ENCODE data around the gene IGDCC3.

The IGDCC3 gene

DNA sequence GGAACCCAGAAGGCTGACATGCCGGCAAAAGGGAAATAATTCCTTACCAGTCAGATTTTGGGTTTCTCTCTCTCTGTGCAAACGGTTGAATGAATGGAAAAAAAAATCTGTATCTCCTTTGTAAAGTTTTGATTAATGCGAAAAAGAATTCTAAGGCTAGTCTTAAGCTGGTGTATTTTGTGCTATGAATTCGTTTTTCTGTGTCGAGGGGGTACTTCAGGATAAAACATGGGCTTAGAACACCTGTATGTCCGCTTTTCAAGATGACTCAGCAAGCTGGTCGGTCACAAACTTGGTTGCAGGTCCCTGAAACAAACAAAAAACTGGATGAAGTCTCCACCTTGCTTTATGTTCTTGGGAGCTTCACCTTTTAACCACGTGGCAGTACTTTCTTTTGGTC lies 28.5 kb downstream of the IGDCC3 start:
- TF ChIP-seq, protein P1, sequence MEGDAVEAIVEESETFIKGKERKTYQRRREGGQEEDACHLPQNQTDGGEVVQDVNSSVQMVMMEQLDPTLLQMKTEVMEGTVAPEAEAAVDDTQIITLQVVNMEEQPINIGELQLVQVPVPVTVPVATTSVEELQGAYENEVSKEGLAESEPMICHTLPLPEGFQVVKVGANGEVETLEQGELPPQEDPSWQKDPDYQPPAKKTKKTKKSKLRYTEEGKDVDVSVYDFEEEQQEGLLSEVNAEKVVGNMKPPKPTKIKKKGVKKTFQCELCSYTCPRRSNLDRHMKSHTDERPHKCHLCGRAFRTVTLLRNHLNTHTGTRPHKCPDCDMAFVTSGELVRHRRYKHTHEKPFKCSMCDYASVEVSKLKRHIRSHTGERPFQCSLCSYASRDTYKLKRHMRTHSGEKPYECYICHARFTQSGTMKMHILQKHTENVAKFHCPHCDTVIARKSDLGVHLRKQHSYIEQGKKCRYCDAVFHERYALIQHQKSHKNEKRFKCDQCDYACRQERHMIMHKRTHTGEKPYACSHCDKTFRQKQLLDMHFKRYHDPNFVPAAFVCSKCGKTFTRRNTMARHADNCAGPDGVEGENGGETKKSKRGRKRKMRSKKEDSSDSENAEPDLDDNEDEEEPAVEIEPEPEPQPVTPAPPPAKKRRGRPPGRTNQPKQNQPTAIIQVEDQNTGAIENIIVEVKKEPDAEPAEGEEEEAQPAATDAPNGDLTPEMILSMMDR (IDR thresholded peaks at IDR 0.05) = no peak

DNA sequence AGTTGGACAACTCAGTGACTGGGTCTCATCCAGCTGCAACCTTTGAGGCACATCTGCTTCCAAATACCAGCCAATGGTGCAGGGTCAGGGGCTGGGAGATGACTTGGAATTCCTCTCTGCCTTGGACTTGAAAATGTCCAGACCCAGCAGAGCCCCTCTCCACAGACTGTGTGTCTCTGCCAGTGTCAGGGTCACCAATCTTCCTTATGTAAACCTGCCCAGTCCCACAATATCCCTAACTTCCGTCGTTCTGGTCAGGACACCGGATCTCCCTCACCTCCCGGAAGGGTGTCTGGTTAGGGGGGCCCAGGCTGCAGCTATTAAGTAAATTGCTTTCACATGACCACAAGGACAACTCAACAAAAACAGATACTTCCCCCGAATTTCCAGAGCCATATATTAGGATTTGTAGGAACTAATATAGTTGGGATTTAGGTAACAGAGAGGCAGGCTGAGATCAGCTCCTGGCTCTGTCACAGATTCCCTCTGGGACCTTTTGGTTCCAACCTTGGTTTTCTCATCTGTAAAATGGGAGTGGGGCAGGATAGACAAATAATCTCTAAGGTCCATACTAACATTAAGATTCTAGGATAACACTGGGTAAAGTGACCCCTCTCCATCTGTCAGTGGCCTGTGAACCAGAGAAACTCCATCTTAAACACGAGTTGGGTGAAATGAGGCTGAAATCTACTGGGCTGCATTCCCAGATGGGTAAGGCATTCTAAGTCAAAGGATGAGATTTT lies 30.8 kb downstream of the IGDCC3 start:
- TF ChIP-seq, protein P1 (IDR thresholded peaks at IDR 0.05) = no peak

DNA sequence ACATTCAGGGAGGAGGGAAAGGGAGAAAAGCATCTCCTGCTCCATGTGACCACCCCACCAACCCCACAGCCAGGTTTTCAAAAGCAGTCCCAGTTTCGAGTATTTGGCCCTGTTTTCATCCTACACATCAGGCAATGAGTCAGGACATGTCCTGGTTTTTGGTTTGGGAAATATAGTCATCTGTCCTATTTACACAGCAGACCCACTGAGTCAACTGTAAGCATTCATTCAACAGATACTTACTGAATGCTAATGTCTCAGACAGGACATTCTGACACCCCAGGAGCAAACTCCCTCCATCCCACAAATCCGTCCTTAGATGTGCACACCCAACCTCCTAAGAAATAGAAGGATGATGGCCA lies 32.9 kb downstream of the IGDCC3 start:
- TF ChIP-seq, protein P1 (IDR thresholded peaks at IDR 0.05) = no peak

DNA sequence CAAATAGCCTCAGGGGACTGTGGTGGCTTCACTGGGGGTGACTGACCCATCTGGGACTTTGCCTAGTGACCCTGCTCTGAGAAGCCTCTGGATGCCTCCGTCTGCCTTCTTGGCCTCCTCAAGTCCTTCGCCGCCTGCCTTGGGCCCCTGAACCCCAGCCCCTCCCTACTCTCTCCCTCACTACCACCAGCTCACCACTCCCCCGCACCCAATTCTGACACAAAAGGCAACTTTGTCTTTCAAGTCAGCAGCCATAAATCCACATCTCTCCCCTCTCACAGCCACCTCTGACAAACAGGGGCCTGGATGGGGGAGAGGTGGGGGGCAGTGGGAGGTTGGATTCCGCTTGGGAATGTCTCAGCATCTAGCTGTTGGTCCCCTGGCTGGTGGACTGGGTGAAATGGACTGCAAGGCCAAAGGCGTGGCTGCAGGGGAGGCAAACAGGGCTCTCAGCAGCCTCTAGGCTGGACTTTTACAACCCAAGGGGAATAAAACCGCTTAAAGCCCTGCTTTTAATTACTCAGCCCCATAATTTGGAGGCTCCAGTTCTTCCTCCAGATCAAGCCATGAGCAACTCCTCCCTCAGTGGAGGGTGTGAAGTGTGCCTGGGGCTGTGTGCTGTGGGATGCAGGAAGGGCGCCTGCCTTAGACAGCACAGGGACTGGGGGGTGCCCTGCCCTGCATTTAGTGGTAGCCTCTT lies 33.4 kb downstream of the IGDCC3 start:
- TF ChIP-seq, protein P1 (IDR thresholded peaks at IDR 0.05) = no peak

DNA sequence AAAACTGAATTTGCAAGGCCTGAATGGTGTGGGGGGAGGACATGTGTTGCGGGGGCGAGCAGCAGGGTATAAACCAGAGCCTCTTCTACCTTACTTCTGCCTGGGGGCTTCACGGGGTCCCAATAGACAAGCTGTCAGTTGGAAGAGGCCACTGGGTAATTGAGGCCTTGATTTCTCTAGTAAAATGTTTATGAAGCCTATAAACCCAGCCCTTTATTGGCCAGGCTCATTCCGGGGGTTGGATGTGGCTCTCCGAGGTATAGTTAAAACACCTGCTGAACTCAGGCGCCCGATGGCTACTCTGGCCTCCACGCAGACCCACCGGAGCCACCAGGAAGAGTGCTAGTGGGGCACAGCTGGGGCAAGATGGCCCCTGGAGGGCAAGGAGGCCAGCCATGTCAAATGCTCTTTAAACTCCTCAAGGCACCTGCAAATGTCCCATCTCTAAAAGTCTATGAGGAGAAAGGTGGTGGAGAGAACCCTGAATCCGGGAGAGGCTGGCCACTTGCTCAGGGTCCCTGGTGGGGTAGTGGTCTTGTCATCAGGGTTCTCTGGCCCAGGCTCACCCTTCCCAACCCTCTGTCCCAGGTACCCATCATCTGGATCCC lies 34.3 kb downstream of the IGDCC3 start:
- TF ChIP-seq, protein P1 (IDR thresholded peaks at IDR 0.05) = no peak

DNA sequence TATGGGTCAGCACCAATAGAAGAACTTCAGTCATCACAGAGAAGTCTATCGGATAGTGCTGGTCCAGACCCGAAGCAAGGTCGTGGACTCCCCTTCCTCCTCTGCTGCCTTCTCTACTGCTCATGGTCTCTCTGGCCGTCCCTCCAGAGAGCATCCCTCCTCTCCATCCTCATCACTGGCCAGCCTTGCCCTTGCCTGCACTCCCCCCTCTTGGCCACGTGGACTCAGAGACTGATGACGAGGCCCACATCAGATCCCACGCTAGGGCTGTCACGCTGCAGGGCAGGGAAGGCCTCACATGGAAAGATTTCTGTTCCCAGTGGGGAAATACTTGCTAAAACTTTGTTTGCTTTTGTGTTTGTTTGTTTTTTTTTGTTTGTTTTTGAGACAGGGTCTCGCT lies 35.3 kb downstream of the IGDCC3 start:
- TF ChIP-seq, protein P1 (IDR thresholded peaks at IDR 0.05) = no peak

DNA sequence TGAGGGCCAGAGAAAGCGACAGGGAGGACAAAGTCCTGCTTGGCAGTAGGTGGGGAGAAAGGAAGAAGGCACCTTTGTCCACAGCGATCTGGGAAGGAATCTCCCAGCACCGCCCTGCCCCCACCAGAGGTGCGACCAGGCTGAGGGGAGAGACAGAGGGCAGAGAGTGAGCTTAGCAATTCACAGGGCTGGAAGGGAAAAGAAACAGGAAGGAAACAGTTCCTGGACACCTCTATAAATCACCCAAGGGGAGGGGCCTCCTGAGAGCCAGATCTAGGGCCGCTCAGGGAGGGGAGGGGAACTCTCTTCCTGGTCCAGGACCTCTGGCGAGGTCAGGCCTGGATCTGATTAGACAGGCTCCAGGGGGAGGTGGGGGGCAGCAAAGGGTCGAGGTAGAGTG lies 37.9 kb downstream of the IGDCC3 start:
- TF ChIP-seq, protein P1 (IDR thresholded peaks at IDR 0.05) = no peak
